ENCODE measurements around the gene IFITM1. TPM values are rescaled to one million over a fixed set of nuclear protein-coding genes. Genes with fewer than 3 reads are reported as not detected.
"Not testable (repeated sequence)": the region's sequence is repeated elsewhere in the genome, so short reads cannot be mapped to it uniquely, and the experiment has no call there.

The IFITM1 gene
- total and polyA plus RNA-seq, 2 donors (not counting 3 experiments of a cell fraction or from before 2014, with no cell fraction given) = 11.5 to 24.6 TPM

- peak overlapping the region; percentile 25 for H2AFZ ChIP-seq (ENCODE audit: low read depth, low read length)
- no peaks in the 10 kb centered on the region for H3K9me3 ChIP-seq (replicated peaks; ENCODE audit: control insufficient read depth, insufficient read depth, low read length)
- peaks cover 13% of the 10 kb centered on the region for H3K79me2 ChIP-seq (ENCODE audit: control insufficient read depth, insufficient read depth, low read length)
- no peaks in the 10 kb centered on the region for H4K20me1 ChIP-seq (replicated peaks; ENCODE audit: control insufficient read depth, extremely low read depth, insufficient read depth, low read length)
- no peak overlapping the region for H3K27ac ChIP-seq (ENCODE audit: insufficient read depth, low read depth, low read length)
- ChIA-PET POLR2A (no interaction called here), CTCF (no interaction called here)
- H3K4me3 ChIP-seq (replicated peaks in 1 of 3; ENCODE audit: insufficient read depth in 1 of 3, low read depth in 1 of 3, low read length in 3 of 3) = no peak overlapping the region
- peaks cover 17% of the 10 kb centered on the region for H3K4me1 ChIP-seq (ENCODE audit: control insufficient read depth, extremely low read depth, insufficient read depth, low read length)
- DNase-seq (ENCODE audit: low read depth, low spot score) = no peak
- no peaks in the 10 kb centered on the region for H3K36me3 ChIP-seq (ENCODE audit: control insufficient read depth in 2 of 2, extremely low read depth in 1 of 2, insufficient read depth in 2 of 2, low read length in 2 of 2)
- H3K9ac ChIP-seq (replicated peaks; ENCODE audit: extremely low read depth, insufficient read depth, low read length) = no peak overlapping the region
- intact Hi-C loops (cut with micrococcal nuclease) = no loop called here
- H3K4me2 ChIP-seq (ENCODE audit: insufficient read depth, low read length) = peak overlapping the region; percentile 3
- FAIRE-seq = no peak
- no peaks in the 10 kb centered on the region for H3K9me1 ChIP-seq (replicated peaks; ENCODE audit: control insufficient read depth, extremely low read depth, insufficient read depth, low read length)
- TF ChIP-seq POLR2A (IDR thresholded peaks at IDR 0.05; ENCODE audit: low read depth, low read length) (no peak), FOS (IDR thresholded peaks at IDR 0.05; ENCODE audit: borderline replicate concordance, insufficient read depth, low read length) (no peak), CTCF (IDR thresholded peaks at IDR 0.05; ENCODE audit: extremely low read depth in 1 of 2, insufficient read depth in 1 of 2, low read depth in 1 of 2, low read length in 2 of 2) (no peak), MYC (IDR thresholded peaks at IDR 0.05; ENCODE audit: low read depth, low read length) (no peak), JUN (IDR thresholded peaks at IDR 0.05; ENCODE audit: borderline replicate concordance, insufficient read depth, insufficient read length, low read depth) (no peak), POLR2AphosphoS5 (IDR thresholded peaks at IDR 0.05; ENCODE audit: insufficient read depth, low read depth, low read length) (no peak), EZH2 (IDR thresholded peaks at IDR 0.05; ENCODE audit: borderline replicate concordance, low read depth, low read length, severe bottlenecking) (no peak), GATA2 (IDR thresholded peaks at IDR 0.05; ENCODE audit: insufficient read depth, insufficient read length, low read depth, low read length) (no peak)
- TF ChIP-seq, protein P1, sequence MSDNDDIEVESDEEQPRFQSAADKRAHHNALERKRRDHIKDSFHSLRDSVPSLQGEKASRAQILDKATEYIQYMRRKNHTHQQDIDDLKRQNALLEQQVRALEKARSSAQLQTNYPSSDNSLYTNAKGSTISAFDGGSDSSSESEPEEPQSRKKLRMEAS (IDR thresholded peaks at IDR 0.05; ENCODE audit: insufficient read depth, insufficient read length) = no peak
- dilution Hi-C loops (cut with MboI; ENCODE audit: extremely low pct_ligation_motif_present, low sequenced_read_pairs) = no loop called here
- no TSS peak for BruUV-seq (replicated peaks)
- peaks cover 19 to 28% of the 10 kb centered on the region in 2 experiments for H3K27me3 ChIP-seq (ENCODE audit: control insufficient read depth in 2 of 2, insufficient read depth in 2 of 2, low read length in 2 of 2)
Measured at GRCh38 chr11:313304-313786, 495 bp upstream of the IFITM1 start.

GRCh38 chr11:314554-314875 is 675 bp downstream of the IFITM1 start:
- H3K9ac ChIP-seq (replicated peaks; ENCODE audit: extremely low read depth, insufficient read depth, low read length); H3K79me2 ChIP-seq (ENCODE audit: control insufficient read depth, insufficient read depth, low read length); H3K9me1 ChIP-seq (replicated peaks; ENCODE audit: control insufficient read depth, extremely low read depth, insufficient read depth, low read length); H3K4me2 ChIP-seq (ENCODE audit: insufficient read depth, low read length); DNase-seq (ENCODE audit: low read depth, low spot score); BruUV-seq (replicated peaks); H3K36me3 ChIP-seq (ENCODE audit: control insufficient read depth in 2 of 2, extremely low read depth in 1 of 2, insufficient read depth in 2 of 2, low read length in 2 of 2); H2AFZ ChIP-seq (ENCODE audit: low read depth, low read length); H3K9me3 ChIP-seq (replicated peaks; ENCODE audit: control insufficient read depth, insufficient read depth, low read length); intact Hi-C loops (cut with micrococcal nuclease); POLR2A ChIA-PET; FAIRE-seq; dilution Hi-C loops (cut with MboI; ENCODE audit: extremely low pct_ligation_motif_present, low sequenced_read_pairs); H3K27ac ChIP-seq (ENCODE audit: insufficient read depth, low read depth, low read length); H3K4me3 ChIP-seq (replicated peaks in 1 of 3; ENCODE audit: insufficient read depth in 1 of 3, low read depth in 1 of 3, low read length in 3 of 3); CTCF ChIA-PET; H4K20me1 ChIP-seq (replicated peaks; ENCODE audit: control insufficient read depth, extremely low read depth, insufficient read depth, low read length): not testable (repeated sequence)
- Histone ChIP-seq H3K4me1 (ENCODE audit: control insufficient read depth, extremely low read depth, insufficient read depth, low read length) (peaks cover 13% of the 10 kb centered on the region), H3K27me3 (ENCODE audit: control insufficient read depth in 2 of 2, insufficient read depth in 2 of 2, low read length in 2 of 2) (peaks cover 19 to 28% of the 10 kb centered on the region in 2 experiments)
